ENCODE data around the gene HIBCH. TPM values are rescaled to one million over a fixed set of nuclear protein-coding genes. Genes with fewer than 3 reads are reported as not detected.

Gene HIBCH
- total RNA-seq, 1 experiment from 2014 or later = 24.7 TPM

DNA sequence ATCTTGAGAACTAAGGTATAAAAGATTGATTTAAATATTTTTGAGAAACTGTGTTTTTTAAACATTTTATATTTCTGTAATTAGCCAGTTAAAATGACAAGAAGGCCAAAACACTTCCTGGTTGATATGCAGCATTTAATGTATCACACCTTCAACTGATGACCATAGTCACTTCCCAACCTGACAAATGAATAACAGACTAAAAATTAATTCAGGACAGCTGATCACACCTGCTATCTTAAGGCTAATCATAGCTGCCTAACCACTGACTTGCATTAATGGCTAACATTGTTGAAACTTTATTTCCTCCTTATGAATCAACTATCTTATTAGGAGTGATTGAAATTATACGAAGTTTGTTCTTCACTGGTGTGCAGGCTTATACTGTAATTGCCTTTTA lies 131.3 kb downstream of the HIBCH start:
- H3K79me2 ChIP-seq (ENCODE audit: insufficient read depth, low read length) = no peaks in the 10 kb centered on the region
- no peak for DNase-seq (ENCODE audit: low read depth, low spot score)
- no peak for ATAC-seq
- ChIA-PET POLR2A (no interaction called here), RAD21 (ENCODE audit: low non-redundant PET in 1 of 2, low total read pairs in 2 of 2, uncharacterized antibody in 2 of 2, unreplicated experiment in 2 of 2) (no interaction called here), CTCF (interaction anchor here (1.2 kb wide), 1 partner anchor 8 kb away, joined by 3 read pairs; a partner anchor contains a TSS)
- no peaks in the 10 kb centered on the region for H3K9me2 ChIP-seq (ENCODE audit: insufficient read depth)
- no peak overlapping the region for H3K4me3 ChIP-seq (replicated peaks in 1 of 2; ENCODE audit: low read depth in 1 of 2, low read length in 2 of 2)
- H3K27ac ChIP-seq (ENCODE audit: low read depth, low read length) = no peak overlapping the region
- intact Hi-C loops (cut with micrococcal nuclease) = no loop called here
- H3K4me2 ChIP-seq (ENCODE audit: low read length) = no peak overlapping the region
- no peaks in the 10 kb centered on the region for H3K36me3 ChIP-seq (ENCODE audit: control insufficient read depth in 1 of 2, insufficient read depth in 2 of 2, low read length in 2 of 2)
- no peaks in the 10 kb centered on the region for H3K4me1 ChIP-seq (ENCODE audit: control insufficient read depth in 1 of 2, insufficient read depth in 2 of 2, low read length in 2 of 2)
- no TSS peak for BruUV-seq (replicated peaks)
- H4K20me1 ChIP-seq (ENCODE audit: insufficient read depth) = no peaks in the 10 kb centered on the region
- H2AFZ ChIP-seq (ENCODE audit: low read depth, low read length, poor library complexity, severe bottlenecking) = no peak overlapping the region
- TF ChIP-seq SIN3A (IDR thresholded peaks at IDR 0.05; ENCODE audit: low read depth) (no peak), CBX3 (IDR thresholded peaks at IDR 0.05; ENCODE audit: low read depth) (no peak)
- H3K27me3 ChIP-seq (ENCODE audit: insufficient read depth, low read length) = no peaks in the 10 kb centered on the region
- H3K9ac ChIP-seq (ENCODE audit: low read length) = no peak overlapping the region
- no peaks in the 10 kb centered on the region for H3K9me3 ChIP-seq (ENCODE audit: control insufficient read depth in 1 of 2, insufficient read depth in 1 of 2, low read depth in 1 of 2, low read length in 2 of 2)

DNA sequence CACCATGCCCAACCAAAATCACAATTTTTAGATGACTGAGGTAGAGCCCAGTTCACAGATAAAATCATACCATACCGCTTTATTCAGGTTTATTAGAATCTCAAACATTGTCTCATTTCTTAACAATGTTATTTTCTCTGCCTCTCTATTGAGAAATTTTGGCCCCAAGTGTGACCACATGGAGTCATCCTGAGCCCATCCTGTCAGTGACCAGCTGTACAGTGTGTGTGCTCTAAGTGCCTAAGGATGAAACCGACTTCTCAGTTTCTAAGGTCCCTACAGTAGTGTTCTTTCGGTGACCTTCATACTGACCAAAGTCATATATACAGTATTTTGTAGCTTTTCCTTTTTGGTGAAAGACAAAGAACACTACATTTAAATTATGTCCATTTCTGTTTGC lies 133.4 kb downstream of the HIBCH start:
- ChIA-PET POLR2A (no interaction called here), RAD21 (ENCODE audit: low non-redundant PET in 1 of 2, low total read pairs in 2 of 2, uncharacterized antibody in 2 of 2, unreplicated experiment in 2 of 2) (no interaction called here), CTCF (no interaction called here)
- no peaks in the 10 kb centered on the region for H3K9me3 ChIP-seq (ENCODE audit: control insufficient read depth in 1 of 2, insufficient read depth in 1 of 2, low read depth in 1 of 2, low read length in 2 of 2)
- H3K79me2 ChIP-seq (ENCODE audit: insufficient read depth, low read length) = no peaks in the 10 kb centered on the region
- no peak overlapping the region for H3K4me3 ChIP-seq (replicated peaks in 1 of 2; ENCODE audit: low read depth in 1 of 2, low read length in 2 of 2)
- H3K27me3 ChIP-seq (ENCODE audit: insufficient read depth, low read length) = no peaks in the 10 kb centered on the region
- H2AFZ ChIP-seq (ENCODE audit: low read depth, low read length, poor library complexity, severe bottlenecking) = no peak overlapping the region
- H3K36me3 ChIP-seq (ENCODE audit: control insufficient read depth in 1 of 2, insufficient read depth in 2 of 2, low read length in 2 of 2) = no peaks in the 10 kb centered on the region
- H4K20me1 ChIP-seq (ENCODE audit: insufficient read depth) = no peaks in the 10 kb centered on the region
- peaks cover 0 to 2% of the 10 kb centered on the region in 2 experiments; a peak in 1 of 4 replicates for H3K4me1 ChIP-seq (ENCODE audit: control insufficient read depth in 1 of 2, insufficient read depth in 2 of 2, low read length in 2 of 2)
- no peak for DNase-seq (ENCODE audit: low read depth, low spot score)
- no peak overlapping the region for H3K4me2 ChIP-seq (ENCODE audit: low read length)
- no peak overlapping the region for H3K9ac ChIP-seq (ENCODE audit: low read length)
- no peaks in the 10 kb centered on the region for H3K9me2 ChIP-seq (ENCODE audit: insufficient read depth)
- no TSS peak for BruUV-seq (replicated peaks)
- no peak overlapping the region for H3K27ac ChIP-seq (ENCODE audit: low read depth, low read length)
- ATAC-seq = no peak
- intact Hi-C loops (cut with micrococcal nuclease) = no loop called here
- no peak for TF ChIP-seq ZNF274 (IDR thresholded peaks at IDR 0.05; ENCODE audit: low read depth, low read length)
- TF ChIP-seq, protein P1, sequence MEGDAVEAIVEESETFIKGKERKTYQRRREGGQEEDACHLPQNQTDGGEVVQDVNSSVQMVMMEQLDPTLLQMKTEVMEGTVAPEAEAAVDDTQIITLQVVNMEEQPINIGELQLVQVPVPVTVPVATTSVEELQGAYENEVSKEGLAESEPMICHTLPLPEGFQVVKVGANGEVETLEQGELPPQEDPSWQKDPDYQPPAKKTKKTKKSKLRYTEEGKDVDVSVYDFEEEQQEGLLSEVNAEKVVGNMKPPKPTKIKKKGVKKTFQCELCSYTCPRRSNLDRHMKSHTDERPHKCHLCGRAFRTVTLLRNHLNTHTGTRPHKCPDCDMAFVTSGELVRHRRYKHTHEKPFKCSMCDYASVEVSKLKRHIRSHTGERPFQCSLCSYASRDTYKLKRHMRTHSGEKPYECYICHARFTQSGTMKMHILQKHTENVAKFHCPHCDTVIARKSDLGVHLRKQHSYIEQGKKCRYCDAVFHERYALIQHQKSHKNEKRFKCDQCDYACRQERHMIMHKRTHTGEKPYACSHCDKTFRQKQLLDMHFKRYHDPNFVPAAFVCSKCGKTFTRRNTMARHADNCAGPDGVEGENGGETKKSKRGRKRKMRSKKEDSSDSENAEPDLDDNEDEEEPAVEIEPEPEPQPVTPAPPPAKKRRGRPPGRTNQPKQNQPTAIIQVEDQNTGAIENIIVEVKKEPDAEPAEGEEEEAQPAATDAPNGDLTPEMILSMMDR (IDR thresholded peaks at IDR 0.05 in 2 of 3, conservative IDR thresholded peaks at IDR 0.05 in 1 of 3; ENCODE audit: borderline replicate concordance in 1 of 3, insufficient read depth in 1 of 3, low read depth in 2 of 3, low read length in 2 of 3) = no peak
- TF ChIP-seq CBX3 (IDR thresholded peaks at IDR 0.05; ENCODE audit: low read depth) = no peak
- TF ChIP-seq JUND (IDR thresholded peaks at IDR 0.05) = no peak
- TF ChIP-seq EGR1 (IDR thresholded peaks at IDR 0.05; ENCODE audit: low read depth) = no peak
- no peak for TF ChIP-seq FOSL1 (IDR thresholded peaks at IDR 0.05; ENCODE audit: low read depth)
- no peak for TF ChIP-seq TCF7L2 (IDR thresholded peaks at IDR 0.05; ENCODE audit: borderline replicate concordance, extremely low read depth, insufficient read depth, insufficient read length)
- TF ChIP-seq SIN3A (IDR thresholded peaks at IDR 0.05; ENCODE audit: low read depth) = no peak
- no peak for TF ChIP-seq CEBPB (IDR thresholded peaks at IDR 0.05; ENCODE audit: low read depth)
- TF ChIP-seq ZFX (IDR thresholded peaks at IDR 0.05) = no peak
- TF ChIP-seq, protein P2, sequence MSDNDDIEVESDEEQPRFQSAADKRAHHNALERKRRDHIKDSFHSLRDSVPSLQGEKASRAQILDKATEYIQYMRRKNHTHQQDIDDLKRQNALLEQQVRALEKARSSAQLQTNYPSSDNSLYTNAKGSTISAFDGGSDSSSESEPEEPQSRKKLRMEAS (IDR thresholded peaks at IDR 0.05) = no peak
- TF ChIP-seq EZH2 (IDR thresholded peaks at IDR 0.05) = no peak
- TF ChIP-seq, protein P3, sequence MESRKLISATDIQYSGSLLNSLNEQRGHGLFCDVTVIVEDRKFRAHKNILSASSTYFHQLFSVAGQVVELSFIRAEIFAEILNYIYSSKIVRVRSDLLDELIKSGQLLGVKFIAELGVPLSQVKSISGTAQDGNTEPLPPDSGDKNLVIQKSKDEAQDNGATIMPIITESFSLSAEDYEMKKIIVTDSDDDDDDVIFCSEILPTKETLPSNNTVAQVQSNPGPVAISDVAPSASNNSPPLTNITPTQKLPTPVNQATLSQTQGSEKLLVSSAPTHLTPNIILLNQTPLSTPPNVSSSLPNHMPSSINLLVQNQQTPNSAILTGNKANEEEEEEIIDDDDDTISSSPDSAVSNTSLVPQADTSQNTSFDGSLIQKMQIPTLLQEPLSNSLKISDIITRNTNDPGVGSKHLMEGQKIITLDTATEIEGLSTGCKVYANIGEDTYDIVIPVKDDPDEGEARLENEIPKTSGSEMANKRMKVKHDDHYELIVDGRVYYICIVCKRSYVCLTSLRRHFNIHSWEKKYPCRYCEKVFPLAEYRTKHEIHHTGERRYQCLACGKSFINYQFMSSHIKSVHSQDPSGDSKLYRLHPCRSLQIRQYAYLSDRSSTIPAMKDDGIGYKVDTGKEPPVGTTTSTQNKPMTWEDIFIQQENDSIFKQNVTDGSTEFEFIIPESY (IDR thresholded peaks at IDR 0.05; ENCODE audit: extremely low read depth, insufficient replicate concordance, low read length) = no peak
- TF ChIP-seq, protein P4, sequence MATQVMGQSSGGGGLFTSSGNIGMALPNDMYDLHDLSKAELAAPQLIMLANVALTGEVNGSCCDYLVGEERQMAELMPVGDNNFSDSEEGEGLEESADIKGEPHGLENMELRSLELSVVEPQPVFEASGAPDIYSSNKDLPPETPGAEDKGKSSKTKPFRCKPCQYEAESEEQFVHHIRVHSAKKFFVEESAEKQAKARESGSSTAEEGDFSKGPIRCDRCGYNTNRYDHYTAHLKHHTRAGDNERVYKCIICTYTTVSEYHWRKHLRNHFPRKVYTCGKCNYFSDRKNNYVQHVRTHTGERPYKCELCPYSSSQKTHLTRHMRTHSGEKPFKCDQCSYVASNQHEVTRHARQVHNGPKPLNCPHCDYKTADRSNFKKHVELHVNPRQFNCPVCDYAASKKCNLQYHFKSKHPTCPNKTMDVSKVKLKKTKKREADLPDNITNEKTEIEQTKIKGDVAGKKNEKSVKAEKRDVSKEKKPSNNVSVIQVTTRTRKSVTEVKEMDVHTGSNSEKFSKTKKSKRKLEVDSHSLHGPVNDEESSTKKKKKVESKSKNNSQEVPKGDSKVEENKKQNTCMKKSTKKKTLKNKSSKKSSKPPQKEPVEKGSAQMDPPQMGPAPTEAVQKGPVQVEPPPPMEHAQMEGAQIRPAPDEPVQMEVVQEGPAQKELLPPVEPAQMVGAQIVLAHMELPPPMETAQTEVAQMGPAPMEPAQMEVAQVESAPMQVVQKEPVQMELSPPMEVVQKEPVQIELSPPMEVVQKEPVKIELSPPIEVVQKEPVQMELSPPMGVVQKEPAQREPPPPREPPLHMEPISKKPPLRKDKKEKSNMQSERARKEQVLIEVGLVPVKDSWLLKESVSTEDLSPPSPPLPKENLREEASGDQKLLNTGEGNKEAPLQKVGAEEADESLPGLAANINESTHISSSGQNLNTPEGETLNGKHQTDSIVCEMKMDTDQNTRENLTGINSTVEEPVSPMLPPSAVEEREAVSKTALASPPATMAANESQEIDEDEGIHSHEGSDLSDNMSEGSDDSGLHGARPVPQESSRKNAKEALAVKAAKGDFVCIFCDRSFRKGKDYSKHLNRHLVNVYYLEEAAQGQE (IDR thresholded peaks at IDR 0.05; ENCODE audit: low read depth) = no peak

Data from HCT116 (cell line).